Mucosa of stomach (tissue), 1 donor: ENCODE data around the gene RASL10B.

Source experiments
- H3K27me3 ChIP-seq: one replicate; pipeline ENCODE4 v1.7.0; 2013; ENCODE audit warnings: mild to moderate bottlenecking, low read length; ENCODE audit not compliant: control insufficient read depth, insufficient read depth
- H3K36me3 ChIP-seq: one replicate; pipeline ENCODE4 v1.7.0; 2013; ENCODE audit warnings: low read length; ENCODE audit not compliant: control insufficient read depth, insufficient read depth
- H3K4me1 ChIP-seq: one replicate; pipeline ENCODE4 v1.7.0; 2013; ENCODE audit warnings: mild to moderate bottlenecking, low read length; ENCODE audit not compliant: control insufficient read depth, insufficient read depth
- H3K4me3 ChIP-seq: one replicate; pipeline ENCODE4 v1.7.0; 2013; ENCODE audit warnings: low read length
- H3K9ac ChIP-seq: one replicate; pipeline ENCODE4 v1.7.0; 2013; ENCODE audit warnings: mild to moderate bottlenecking, low read length, moderate library complexity
- H3K9me3 ChIP-seq: one replicate; pipeline ENCODE4 v1.7.0; 2013; ENCODE audit warnings: mild to moderate bottlenecking, low read length, moderate library complexity; ENCODE audit not compliant: control insufficient read depth
- donor health status: Pancreatic carcinoma.

Gene RASL10B

DNA sequence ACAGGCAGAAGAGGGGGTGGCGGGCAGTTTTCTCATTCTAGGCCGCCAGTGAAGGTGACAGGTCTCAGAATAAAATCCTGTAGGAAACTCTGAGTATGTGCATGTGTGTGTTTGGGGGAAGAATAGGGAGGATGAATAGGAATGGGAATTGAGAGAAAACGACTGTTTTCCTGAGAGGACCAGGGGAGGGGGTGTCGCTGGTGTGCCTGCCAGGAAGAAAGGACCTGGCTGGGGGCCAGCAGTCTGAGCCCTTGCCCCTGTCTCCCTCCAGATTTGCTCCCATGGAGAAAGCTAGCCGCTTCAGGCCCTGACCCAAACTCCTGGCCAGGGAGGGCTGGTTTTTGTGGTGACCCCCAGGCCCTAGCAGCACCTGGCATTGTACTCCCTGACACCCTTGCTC, 43.6 kb downstream of the RASL10B start:
- Histone ChIP-seq H3K36me3 (peaks cover 6% of the 10 kb centered on the region), H3K4me1 (peaks cover 39% of the 10 kb centered on the region), H3K27me3 (no peaks in the 10 kb centered on the region), H3K9me3 (no peaks in the 10 kb centered on the region), H3K4me3 (no peak overlapping the region), H3K9ac (peak overlapping the region; percentile 27)

DNA sequence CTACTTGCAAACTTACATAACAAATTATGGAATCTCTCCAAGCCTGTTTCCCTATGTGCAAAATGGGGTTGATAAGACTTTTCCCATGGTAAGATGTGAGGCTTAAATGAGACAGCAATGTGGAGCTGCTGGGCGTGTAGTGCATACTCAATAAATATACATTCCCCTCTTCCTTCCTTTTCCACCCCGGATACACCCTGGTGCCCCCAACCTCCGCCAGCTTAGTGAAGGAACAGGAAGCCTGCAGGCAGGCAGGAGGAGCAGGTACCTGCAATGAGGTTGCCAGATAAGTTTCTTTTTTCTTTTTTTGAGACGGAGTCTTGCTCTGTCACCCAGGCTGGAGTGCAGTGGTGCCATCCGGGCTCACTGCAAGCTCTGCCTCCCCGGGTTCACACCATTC, 44.1 kb downstream of the RASL10B start:
- Histone ChIP-seq H3K36me3 (peaks cover 6% of the 10 kb centered on the region), H3K4me1 (peaks cover 39% of the 10 kb centered on the region), H3K9me3 (no peaks in the 10 kb centered on the region), H3K27me3 (no peaks in the 10 kb centered on the region), H3K4me3 (no peak overlapping the region), H3K9ac (peak overlapping the region; percentile 27)

DNA sequence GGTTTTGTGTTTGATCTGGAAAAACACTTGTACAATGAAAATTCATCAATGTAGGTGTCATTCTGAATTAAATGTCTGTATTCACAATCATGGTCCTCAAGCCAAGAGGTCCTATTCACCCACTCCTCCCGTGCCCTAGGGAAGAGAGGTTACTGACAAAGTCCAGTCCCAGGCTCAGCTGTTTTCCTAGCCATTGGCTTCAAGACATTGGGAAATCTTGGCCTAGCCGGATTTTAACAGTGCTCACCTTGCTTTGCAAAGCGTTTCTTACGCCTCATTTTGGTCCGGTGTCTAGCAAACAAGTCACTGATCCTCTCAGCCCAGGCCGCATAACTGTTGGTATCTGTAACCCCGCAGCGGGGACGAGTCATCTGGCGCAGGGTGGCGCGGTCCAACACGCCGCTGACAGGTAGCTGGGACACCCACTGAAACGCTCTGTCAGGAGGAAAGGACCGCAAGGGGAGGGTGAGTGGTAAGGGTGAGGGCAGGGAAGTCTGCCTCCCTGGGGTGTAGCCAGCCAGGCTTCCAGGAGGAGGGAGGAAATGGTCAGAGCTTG, 47.3 kb downstream of the RASL10B start:
- Histone ChIP-seq H3K9me3 (no peaks in the 10 kb centered on the region), H3K27me3 (no peaks in the 10 kb centered on the region), H3K4me3 (no peak overlapping the region), H3K9ac (no peak overlapping the region), H3K4me1 (peaks cover 50% of the 10 kb centered on the region), H3K36me3 (peaks cover 6% of the 10 kb centered on the region)

DNA sequence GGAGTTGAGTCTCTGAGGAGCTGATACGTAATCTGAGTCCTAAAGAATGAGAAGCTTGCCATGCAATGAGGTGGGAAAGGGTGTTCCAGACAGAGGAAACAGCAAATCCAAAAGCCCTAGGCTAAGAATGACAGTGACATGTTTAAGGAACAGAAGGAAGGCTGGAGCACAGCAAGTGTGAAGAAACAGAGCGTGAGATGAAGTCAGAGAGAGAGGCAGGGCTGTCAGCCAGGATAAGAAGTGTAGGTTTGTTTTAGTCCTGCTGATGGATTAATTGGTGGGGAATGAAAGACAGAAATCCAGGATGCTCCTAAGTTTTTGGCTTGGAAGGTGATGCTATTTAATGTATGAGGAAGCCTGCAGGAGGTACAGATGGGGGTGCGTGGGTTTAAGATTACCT, 49.5 kb downstream of the RASL10B start:
- no peak overlapping the region for H3K9ac ChIP-seq
- H3K4me3 ChIP-seq, result no peak overlapping the region
- H3K36me3 ChIP-seq, result peaks cover 6% of the 10 kb centered on the region
- no peaks in the 10 kb centered on the region for H3K27me3 ChIP-seq
- H3K4me1 ChIP-seq, result peaks cover 46% of the 10 kb centered on the region
- H3K9me3 ChIP-seq, result no peaks in the 10 kb centered on the region

DNA sequence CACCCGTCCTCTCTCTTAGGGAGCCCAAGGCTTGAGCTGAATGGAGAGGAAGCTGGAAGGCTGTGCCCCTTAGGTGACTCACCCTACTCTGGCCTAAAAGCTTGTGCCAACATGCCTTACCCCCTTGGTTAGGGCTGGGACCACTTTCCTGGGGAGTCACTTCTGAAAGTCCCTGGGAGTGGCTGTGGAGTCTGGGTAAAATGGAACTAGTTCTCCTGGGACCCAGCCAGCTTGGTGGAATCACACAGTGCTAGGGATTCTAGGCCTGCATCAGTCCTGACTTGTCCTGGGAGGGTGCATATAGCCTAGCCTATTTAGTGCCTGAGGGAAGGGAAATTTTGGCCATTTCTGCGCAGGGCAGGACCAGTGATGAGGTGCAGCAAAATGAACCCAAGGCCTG, 53.5 kb downstream of the RASL10B start:
- no peaks in the 10 kb centered on the region for H3K9me3 ChIP-seq
- H3K9ac ChIP-seq, result peak overlapping the region; percentile 40
- no peaks in the 10 kb centered on the region for H3K27me3 ChIP-seq
- peaks cover 61% of the 10 kb centered on the region for H3K4me1 ChIP-seq
- no peaks in the 10 kb centered on the region for H3K36me3 ChIP-seq
- H3K4me3 ChIP-seq, result no peak overlapping the region

DNA sequence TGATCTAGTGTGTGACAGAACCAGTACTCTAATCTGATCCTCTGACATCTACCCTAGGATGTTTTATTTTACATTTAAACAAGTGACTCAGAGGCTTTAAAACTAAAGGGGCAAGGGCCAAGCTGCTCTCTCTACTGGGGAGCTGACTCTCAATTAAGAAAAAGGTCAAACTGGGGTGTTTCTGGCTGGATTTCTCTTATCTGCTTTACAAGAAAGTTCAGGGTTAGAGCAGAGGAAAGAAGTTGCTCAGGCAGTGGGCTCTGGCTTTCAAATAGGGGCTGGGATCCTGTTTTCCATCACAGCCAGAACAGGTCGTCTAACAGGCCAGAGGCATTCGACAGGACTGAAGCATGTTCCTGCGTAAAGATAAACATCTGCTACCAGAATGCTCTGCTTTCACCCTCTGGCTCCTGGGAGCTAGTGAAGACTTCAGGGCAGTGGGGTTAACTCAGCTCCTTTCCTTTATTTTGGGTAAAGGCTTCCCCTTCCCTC, 55.5 kb downstream of the RASL10B start:
- peaks cover 61% of the 10 kb centered on the region for H3K4me1 ChIP-seq

DNA sequence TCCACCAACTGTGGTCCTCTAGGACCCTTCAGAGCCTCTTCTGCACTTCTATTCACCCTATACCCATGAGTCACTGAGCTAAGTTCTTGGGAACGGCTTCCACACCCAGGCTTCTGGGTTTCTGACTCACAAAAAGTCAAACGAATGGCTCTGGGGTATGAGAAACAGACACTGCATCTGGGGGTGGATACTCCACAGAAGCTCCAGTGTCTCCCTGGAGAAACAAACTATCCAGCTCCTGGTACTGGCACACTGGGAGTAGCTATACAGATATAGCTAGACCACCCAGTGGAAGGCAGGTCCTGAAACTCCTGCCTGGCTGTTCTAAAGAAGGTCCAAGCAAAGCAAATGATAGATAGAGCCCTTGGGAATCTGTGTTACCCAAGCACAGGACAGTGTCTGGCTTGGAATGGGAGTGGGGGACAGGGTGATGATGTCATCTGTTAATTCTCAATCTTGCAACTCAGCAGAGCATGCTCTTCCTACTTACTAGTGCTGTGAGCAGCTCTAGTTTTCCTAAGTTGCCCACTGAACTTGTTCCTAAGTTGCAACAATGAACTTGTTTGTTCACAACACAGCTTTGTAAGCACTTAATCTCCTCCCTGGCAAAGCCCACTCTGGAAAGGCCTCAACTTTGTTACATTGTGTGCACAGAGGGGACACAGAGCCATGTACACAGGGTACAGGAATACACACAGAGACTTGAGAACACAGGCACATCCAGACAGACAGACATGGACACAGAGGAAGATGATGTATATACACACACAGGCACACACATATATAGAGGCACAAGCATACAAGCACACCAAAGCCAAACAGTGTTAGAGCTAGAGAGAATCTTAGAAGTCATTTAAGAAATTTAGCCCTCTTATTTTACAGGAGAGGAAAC, 57.3 kb downstream of the RASL10B start:
- Histone ChIP-seq H3K9ac (peak overlapping the region; percentile 16), H3K27me3 (no peaks in the 10 kb centered on the region), H3K36me3 (no peaks in the 10 kb centered on the region), H3K4me3 (no peak overlapping the region), H3K4me1 (peaks cover 51% of the 10 kb centered on the region), H3K9me3 (no peaks in the 10 kb centered on the region)

More for the DNA sequence above, 55.5 kb downstream of the RASL10B start:
- peak overlapping the region; percentile 50 for H3K9ac ChIP-seq
- no peaks in the 10 kb centered on the region for H3K27me3 ChIP-seq
- H3K36me3 ChIP-seq, result no peaks in the 10 kb centered on the region
- H3K4me3 ChIP-seq, result no peak overlapping the region
- no peaks in the 10 kb centered on the region for H3K9me3 ChIP-seq

DNA sequence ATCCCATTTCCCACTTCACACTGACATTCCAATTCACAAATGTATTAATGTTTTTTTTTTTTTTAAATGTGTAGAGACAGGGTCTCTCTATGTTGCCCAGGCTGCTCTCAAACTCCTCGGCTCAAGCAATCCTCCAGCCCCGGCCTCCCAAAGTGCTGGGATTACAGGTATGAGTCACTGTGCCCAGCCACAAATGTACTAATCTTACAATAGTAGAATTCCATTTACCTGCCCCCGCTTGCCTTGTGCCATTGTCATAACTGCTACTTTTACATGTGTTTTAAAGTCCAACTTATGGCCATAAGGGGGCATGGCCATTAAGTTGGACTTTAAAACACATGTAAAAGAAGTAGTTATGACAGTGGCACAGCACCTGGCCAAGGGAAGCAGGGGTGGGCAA, 59.4 kb downstream of the RASL10B start:
- H3K9ac ChIP-seq, result no peak overlapping the region
- H3K9me3 ChIP-seq, result no peaks in the 10 kb centered on the region
- H3K27me3 ChIP-seq, result peaks cover 2% of the 10 kb centered on the region
- no peak overlapping the region for H3K4me3 ChIP-seq
- no peaks in the 10 kb centered on the region for H3K36me3 ChIP-seq
- H3K4me1 ChIP-seq, result peaks cover 43% of the 10 kb centered on the region

DNA sequence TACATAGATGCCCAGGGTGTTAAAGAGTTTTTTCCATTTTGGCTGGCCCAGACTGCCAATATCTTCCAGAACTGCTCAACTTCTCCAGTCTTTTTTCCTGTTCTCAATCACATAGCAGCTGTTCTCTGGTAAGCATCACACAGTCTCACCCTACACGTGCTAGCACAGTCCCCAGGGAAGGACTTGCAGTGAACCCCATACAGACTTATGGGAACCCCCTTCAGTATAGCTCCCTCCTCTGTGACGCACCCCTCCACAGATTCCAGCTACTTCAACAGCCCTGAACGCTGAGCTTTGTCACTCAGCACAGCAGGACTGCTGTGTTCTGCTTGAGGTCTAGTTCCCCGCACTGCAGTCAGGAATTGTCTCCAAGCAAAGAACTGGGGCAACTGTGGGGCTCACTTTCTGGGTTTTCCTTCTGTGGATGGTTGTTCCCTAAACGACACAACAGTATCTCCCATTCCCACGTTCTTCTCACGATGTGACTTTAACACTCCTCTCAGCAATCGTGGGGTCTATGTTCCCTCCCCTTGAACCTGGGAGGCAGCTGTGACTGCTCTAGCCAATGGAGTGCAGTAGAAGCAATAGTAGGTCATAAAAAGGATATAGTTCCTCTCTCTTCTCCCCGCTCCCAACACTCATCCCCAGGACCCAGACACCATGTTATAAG, 60.4 kb downstream of the RASL10B start:
- peaks cover 41% of the 10 kb centered on the region for H3K4me1 ChIP-seq
- H3K9me3 ChIP-seq, result no peaks in the 10 kb centered on the region
- H3K36me3 ChIP-seq, result no peaks in the 10 kb centered on the region
- peaks cover 5% of the 10 kb centered on the region for H3K27me3 ChIP-seq
- no peak overlapping the region for H3K9ac ChIP-seq
- no peak overlapping the region for H3K4me3 ChIP-seq
